Natural killer cell (primary cell): Measurements from ENCODE around the gene HSPB8. TPM values are rescaled to one million over a fixed set of nuclear protein-coding genes. Genes with fewer than 3 reads are reported as not detected.

Source experiments
- ATAC-seq, 3 donors: fragments of 150-1000 bp in 2 of 3; fragments of 200-7000 bp in 1 of 3; cut with Tn5 transposase; 1 replicate in 1 of 3; 2 replicates in 2 of 3; pipeline ENCODE4 v1.10.0; 2021; ENCODE audit warnings: mild to moderate bottlenecking in 2 of 3, moderate library complexity in 2 of 3
- DNase-seq, 2 donors: peaks; one replicate each; pipeline versions ENCODE4 v3.0.0 to v3.0.0-alpha.2; 2013 to 2021; ENCODE audit warnings: mixed read lengths in 1 of 2
- H3K27ac ChIP-seq: one replicate; pipeline ENCODE4 v1.5.1; 2013; ENCODE audit warnings: mild to moderate bottlenecking, low read length
- H3K27me3 ChIP-seq: one replicate; pipeline ENCODE4 v1.6.1; 2013; ENCODE audit warnings: low read length; ENCODE audit not compliant: control insufficient read depth, insufficient read depth
- H3K36me3 ChIP-seq: one replicate; pipeline ENCODE4 v1.6.1; 2013; ENCODE audit warnings: low read length; ENCODE audit not compliant: control insufficient read depth, insufficient read depth
- H3K4me1 ChIP-seq: one replicate; pipeline ENCODE4 v1.6.1; 2013; ENCODE audit warnings: low read length; ENCODE audit not compliant: control insufficient read depth, insufficient read depth
- H3K4me3 ChIP-seq: one replicate; pipeline ENCODE4 v1.5.1; 2013; ENCODE audit warnings: low read length
- H3K9me3 ChIP-seq: one replicate; pipeline ENCODE4 v1.6.1; 2013; ENCODE audit warnings: low read length; ENCODE audit not compliant: control insufficient read depth, insufficient read depth
- H3K27ac Mint-ChIP-seq, 2 donors: one replicate each; pipeline ENCODE4 v1.8.0; 2022; ENCODE audit warnings: mild to moderate bottlenecking in 2 of 2, mixed read lengths in 2 of 2, moderate library complexity in 1 of 2
- H3K27me3 Mint-ChIP-seq, 2 donors: one replicate each; pipeline ENCODE4 v1.8.0; 2022; ENCODE audit warnings: low read depth in 2 of 2, mixed read lengths in 2 of 2
- H3K36me3 Mint-ChIP-seq: one replicate; pipeline ENCODE4 v1.8.0; 2022; ENCODE audit warnings: mixed read lengths
- H3K4me1 Mint-ChIP-seq, 2 donors: one replicate each; pipeline ENCODE4 v1.8.0; 2022; ENCODE audit warnings: mixed read lengths in 2 of 2
- H3K4me3 Mint-ChIP-seq: one replicate; pipeline ENCODE4 v1.8.0; 2022; ENCODE audit warnings: mild to moderate bottlenecking, moderate library complexity, mixed read lengths
- H3K9me3 Mint-ChIP-seq, 2 donors: one replicate each; pipeline ENCODE4 v1.8.0; 2022; ENCODE audit warnings: mixed read lengths in 2 of 2
- WGBS: methylation state at CpG from one replicate; pipeline ENCODE4 v1.1.7; 2013; ENCODE audit warnings: missing lambda C conversion rate; ENCODE audit not compliant: insufficient coverage; 5-methylcytosine and 5-hydroxymethylcytosine counted together
- intact Hi-C: fragments of 100-400 bp; cut with micrococcal nuclease; formaldehyde crosslinking; loops from one replicate; pipeline ENCODE4 v1.14.2; 2022
- total RNA-seq, 4 donors: library from RNA; stranded (reverse); fragments of 120-200 nt in 1 of 4; gene quantifications; one replicate each; pipeline versions ENCODE4 v1.2.3 to v1.2.4, GENCODE V29; 2013 to 2022
- TF ChIP-seq, protein P1 (sequence below): fragments of 200-600 bp; IDR thresholded peaks from one replicate; pipeline ENCODE4 v1.8.0; 2022; ENCODE audit warnings: antibody characterized with exemption

Gene HSPB8
- total RNA-seq, 3 donors from 2014 or later (not counting 1 experiment from before 2014, with no cell fraction given), result not detected

DNA sequence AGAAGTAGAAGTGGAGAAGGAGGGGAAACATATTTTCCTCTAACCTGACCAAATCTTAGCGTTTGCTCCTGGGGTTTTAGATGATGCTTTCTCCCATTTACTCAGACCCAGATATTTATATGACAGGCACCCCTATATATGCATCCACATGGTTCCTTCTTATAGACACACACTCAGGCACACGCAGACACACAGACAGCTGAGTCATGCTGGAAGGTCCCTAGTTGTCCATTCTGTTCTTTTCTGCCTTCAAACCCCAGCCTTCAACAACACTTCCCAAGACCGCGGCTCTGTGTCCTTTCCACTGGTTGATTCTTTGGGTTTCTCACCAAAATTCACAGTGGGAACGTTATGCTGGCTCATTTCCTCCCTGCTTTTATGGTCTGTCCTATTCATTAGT is 52.1 kb downstream of the HSPB8 start:
- ATAC-seq, result no peak
- Histone ChIP-seq H3K4me1 (no peaks in the 10 kb centered on the region), H3K9me3 (no peaks in the 10 kb centered on the region), H3K4me3 (no peak overlapping the region), H3K36me3 (no peaks in the 10 kb centered on the region), H3K27me3 (no peaks in the 10 kb centered on the region), H3K27ac (no peak overlapping the region)
- no peaks in the 10 kb centered on the region for H3K36me3 Mint-ChIP-seq
- H3K4me1 Mint-ChIP-seq, result no peaks in the 10 kb centered on the region
- H3K27ac Mint-ChIP-seq, result no peak overlapping the region
- H3K4me3 Mint-ChIP-seq, result no peak overlapping the region
- DNase-seq, result no peak
- peaks cover 24 to 34% of the 10 kb centered on the region in 2 donors for H3K27me3 Mint-ChIP-seq
- intact Hi-C loops, result no loop called here
- WGBS, result 8% methylated on average over 5 of the region's 5 CpGs
- TF ChIP-seq, protein P1, sequence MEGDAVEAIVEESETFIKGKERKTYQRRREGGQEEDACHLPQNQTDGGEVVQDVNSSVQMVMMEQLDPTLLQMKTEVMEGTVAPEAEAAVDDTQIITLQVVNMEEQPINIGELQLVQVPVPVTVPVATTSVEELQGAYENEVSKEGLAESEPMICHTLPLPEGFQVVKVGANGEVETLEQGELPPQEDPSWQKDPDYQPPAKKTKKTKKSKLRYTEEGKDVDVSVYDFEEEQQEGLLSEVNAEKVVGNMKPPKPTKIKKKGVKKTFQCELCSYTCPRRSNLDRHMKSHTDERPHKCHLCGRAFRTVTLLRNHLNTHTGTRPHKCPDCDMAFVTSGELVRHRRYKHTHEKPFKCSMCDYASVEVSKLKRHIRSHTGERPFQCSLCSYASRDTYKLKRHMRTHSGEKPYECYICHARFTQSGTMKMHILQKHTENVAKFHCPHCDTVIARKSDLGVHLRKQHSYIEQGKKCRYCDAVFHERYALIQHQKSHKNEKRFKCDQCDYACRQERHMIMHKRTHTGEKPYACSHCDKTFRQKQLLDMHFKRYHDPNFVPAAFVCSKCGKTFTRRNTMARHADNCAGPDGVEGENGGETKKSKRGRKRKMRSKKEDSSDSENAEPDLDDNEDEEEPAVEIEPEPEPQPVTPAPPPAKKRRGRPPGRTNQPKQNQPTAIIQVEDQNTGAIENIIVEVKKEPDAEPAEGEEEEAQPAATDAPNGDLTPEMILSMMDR, result no peak
- H3K9me3 Mint-ChIP-seq, result peaks cover 0 to 2% of the 10 kb centered on the region in 2 donors

DNA sequence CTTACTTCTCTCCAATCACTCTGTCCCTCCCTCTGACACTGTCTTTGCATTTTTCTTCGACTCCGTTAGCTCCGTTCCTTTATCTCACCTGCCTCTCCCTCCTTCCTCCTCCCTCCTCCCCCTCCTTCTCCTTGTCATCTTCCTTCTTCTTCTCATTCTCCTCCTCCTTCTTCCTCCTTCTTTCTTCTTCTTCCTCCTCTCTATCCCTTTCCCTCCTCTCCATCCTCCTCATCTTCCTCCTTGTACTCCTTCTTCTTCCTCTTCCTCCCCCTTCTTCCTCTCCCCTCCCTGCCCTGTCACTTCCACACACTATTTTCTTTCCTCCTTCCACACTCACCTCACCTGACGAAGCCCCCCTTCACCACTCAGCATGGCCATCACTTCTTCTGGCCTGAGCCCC is 53.0 kb downstream of the HSPB8 start:
- TF ChIP-seq, protein P1, result no peak
- no peak for ATAC-seq
- Mint-ChIP-seq H3K36me3 (no peaks in the 10 kb centered on the region), H3K27ac (no peak overlapping the region), H3K4me3 (no peak overlapping the region), H3K4me1 (no peaks in the 10 kb centered on the region), H3K9me3 (peaks cover 0 to 2% of the 10 kb centered on the region in 2 donors), H3K27me3 (peaks cover 22 to 43% of the 10 kb centered on the region in 2 donors)
- intact Hi-C loops, result no loop called here
- Histone ChIP-seq H3K27ac (no peak overlapping the region), H3K9me3 (no peaks in the 10 kb centered on the region), H3K36me3 (no peaks in the 10 kb centered on the region), H3K4me1 (no peaks in the 10 kb centered on the region), H3K4me3 (no peak overlapping the region), H3K27me3 (no peaks in the 10 kb centered on the region)
- no peak for DNase-seq
- 89% methylated on average over 4 of the region's 4 CpGs for WGBS

DNA sequence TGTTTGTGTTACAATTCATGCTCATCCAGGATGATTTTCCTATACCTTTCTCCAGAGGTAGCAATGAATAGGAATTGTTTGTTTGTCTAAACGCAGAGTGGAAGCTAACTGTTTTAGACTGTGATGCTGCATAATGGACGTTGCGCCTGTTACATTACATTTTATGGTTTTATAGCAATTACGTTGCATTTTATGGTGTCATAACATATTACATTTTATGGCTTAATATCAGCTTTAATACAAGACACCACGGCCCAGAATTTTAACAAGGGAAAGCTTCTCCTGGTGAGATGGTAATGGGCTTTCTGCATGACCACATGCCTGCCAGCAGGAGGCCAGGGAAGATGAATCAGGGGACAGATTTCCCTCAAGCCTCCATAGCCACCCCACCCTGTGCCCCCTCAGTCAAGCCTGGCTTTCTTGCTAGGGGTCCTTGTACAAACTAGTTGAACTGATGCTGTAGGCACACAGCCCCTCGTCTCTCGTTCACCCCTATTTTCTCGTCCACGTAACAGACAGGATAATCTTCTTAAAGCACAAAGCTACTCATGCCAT is 56.5 kb downstream of the HSPB8 start:
- Mint-ChIP-seq H3K36me3 (no peaks in the 10 kb centered on the region), H3K4me3 (no peak overlapping the region), H3K9me3 (peaks cover 0 to 2% of the 10 kb centered on the region in 2 donors), H3K27ac (no peak overlapping the region), H3K4me1 (no peaks in the 10 kb centered on the region), H3K27me3 (peaks cover 14 to 30% of the 10 kb centered on the region in 2 donors)
- Histone ChIP-seq H3K4me3 (no peak overlapping the region), H3K9me3 (no peaks in the 10 kb centered on the region), H3K27me3 (no peaks in the 10 kb centered on the region), H3K27ac (no peak overlapping the region), H3K36me3 (no peaks in the 10 kb centered on the region), H3K4me1 (no peaks in the 10 kb centered on the region)
- no peak for ATAC-seq
- intact Hi-C loops, result no loop called here
- TF ChIP-seq, protein P1, result no peak
- 68% methylated on average over 5 of the region's 9 CpGs for WGBS
- no peak for DNase-seq

DNA sequence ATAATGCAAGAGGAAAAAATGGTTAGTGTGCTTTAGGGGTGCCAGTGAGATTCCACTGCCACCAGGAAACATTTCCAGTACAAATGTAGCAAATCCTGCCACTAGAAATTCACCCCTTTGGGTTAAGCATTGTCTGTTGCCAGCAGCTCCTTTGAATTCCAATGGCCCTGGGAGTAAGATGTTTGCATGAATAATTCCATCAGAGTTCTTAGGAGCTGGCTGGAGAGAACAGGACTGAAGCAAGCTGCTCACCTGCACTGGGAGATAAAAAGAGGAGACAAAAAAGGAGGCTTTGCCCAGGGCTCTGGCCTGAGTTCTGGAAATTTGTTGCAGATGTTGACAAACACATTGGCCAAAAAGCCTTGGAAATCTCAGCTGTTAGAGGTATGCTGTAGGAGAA is 57.6 kb downstream of the HSPB8 start:
- Histone ChIP-seq H3K27ac (no peak overlapping the region), H3K27me3 (no peaks in the 10 kb centered on the region), H3K9me3 (no peaks in the 10 kb centered on the region), H3K4me3 (no peak overlapping the region), H3K4me1 (no peaks in the 10 kb centered on the region), H3K36me3 (no peaks in the 10 kb centered on the region)
- ATAC-seq (no peak), DNase-seq (no peak)
- no peak overlapping the region for H3K27ac Mint-ChIP-seq
- TF ChIP-seq, protein P1, result no peak
- H3K4me3 Mint-ChIP-seq, result no peak overlapping the region
- intact Hi-C loops, result no loop called here
- no peaks in the 10 kb centered on the region for H3K36me3 Mint-ChIP-seq
- no peaks in the 10 kb centered on the region for H3K4me1 Mint-ChIP-seq
- H3K9me3 Mint-ChIP-seq, result peaks cover 0 to 2% of the 10 kb centered on the region in 2 donors
- H3K27me3 Mint-ChIP-seq, result peaks cover 14 to 30% of the 10 kb centered on the region in 2 donors
